HG02759 (cell line): Measurements from ENCODE around the gene HMGN2.
A peak's percentile ranks its signal among the peaks of the same experiment; 100 is the strongest.

Experiments used
- ATAC-seq: cut with Tn5 transposase; IDR thresholded peaks from one replicate; pipeline ENCODE4 v1.9.1; 2021; ENCODE audit warnings: mild to moderate bottlenecking, moderate library complexity; ENCODE audit not compliant: unreplicated experiment

Gene HMGN2

DNA sequence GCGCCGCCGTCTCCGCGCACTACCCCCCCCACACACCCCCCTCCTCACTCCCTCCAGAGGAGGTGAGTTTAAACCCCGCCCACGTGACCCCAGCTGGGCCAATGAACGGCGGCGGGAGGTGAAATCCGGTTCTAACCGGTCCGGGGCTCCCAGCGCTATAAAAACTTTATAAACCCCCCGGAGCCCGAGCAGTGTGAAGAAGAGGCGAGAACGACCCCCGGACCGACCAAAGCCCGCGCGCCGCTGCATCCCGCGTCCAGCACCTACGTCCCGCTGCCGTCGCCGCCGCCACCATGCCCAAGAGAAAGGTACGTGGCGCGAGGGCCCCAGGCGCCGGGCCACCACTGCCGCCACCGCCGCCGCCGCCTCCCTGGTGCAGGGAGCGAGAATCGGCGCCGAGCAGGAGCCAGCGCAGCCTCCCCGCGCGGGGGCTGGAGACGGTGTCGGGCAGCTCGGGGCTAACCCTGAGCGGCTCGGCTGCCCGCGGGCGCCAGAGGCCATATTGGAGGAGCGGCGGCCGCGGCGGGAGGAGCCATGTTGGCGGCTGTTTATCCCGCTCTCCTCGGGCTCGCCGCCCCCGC is at the start of gene HMGN2:
TSS of gene HMGN2 (plus strand) at position 121 of the 581 bp plus-strand sequence. CDS start at position 294, 173 bp downstream.
- ATAC-seq = peak; percentile 50

DNA sequence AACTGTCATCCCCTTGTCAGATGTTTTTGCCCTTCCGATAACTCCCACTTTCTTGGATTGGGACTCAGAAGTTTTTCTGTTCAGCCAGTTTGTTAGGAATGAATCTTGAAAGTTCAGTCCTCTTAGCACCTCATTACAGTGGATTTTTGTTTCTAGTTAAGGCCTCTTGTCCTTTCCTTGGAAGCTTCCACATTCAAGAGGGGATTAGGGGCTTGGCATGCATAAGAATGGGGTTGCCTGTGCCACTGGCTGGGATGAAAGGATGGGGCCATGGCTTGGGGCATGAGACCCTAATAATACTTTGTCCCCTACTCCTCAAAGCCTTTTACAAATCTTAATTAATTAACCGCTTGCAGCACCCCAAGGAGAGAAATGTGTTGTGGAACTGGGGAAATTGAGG is 42.5 kb upstream of the HMGN2 start:
- ATAC-seq = no peak

DNA sequence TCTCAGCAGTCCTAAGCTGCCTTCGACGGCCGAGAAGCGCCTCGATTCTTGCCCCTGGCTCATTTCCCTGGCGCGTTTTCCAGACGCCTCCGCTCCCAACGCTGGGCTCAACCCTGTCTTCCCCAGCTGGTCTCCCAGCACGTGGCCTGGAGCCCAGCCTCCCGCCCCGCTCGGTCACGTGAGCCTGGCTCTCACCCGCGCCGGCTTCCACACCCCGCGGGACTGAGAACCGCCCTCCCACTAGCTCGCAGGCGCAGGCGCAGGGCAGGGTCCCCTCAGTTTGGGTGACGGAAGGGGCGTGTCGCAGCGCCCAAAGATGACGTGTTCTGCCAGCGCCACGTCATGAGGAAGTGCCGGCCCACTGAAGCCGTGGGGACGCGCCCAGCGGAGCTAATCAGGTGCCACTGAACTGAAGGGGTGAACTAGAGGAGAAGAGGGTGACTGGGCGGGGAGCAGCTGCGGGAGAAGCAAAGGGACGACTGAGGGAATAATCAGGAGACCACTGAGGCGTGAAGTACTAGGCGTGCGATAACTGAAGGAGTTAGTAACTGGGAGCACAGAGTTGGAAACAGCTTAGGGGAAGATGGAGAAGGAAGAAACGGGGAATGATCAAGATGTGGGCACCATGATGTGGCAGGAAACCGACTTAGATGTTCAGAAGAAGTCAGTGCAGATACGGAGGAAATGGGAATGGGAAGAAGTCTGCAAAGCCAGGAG is 40.1 kb upstream of the HMGN2 start, which contains the start of gene DHDDS:
TSS of gene DHDDS (plus strand) at position 343 of the 717 bp plus-strand sequence. CDS start 625 bp downstream, outside the sequence.
- peak; percentile 98 for ATAC-seq

DNA sequence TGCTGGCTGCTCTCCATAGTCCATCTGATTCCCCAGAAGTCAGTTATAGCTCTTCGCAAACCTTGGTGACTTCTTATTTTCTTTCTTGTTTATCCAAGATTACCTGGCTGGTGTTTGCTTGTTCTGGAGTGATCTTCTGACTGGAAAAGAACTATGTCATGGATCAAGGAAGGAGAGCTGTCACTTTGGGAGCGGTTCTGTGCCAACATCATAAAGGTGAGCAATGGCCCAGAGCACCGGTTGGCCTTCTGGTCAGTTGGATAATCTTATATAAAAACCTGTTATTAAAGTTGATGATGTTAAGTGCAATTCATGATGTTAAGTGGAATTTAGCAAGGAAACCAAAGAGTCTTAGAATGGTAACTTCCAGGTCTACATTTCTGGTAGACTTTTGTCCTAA is 39.4 kb upstream of the HMGN2 start:
- no peak for ATAC-seq

DNA sequence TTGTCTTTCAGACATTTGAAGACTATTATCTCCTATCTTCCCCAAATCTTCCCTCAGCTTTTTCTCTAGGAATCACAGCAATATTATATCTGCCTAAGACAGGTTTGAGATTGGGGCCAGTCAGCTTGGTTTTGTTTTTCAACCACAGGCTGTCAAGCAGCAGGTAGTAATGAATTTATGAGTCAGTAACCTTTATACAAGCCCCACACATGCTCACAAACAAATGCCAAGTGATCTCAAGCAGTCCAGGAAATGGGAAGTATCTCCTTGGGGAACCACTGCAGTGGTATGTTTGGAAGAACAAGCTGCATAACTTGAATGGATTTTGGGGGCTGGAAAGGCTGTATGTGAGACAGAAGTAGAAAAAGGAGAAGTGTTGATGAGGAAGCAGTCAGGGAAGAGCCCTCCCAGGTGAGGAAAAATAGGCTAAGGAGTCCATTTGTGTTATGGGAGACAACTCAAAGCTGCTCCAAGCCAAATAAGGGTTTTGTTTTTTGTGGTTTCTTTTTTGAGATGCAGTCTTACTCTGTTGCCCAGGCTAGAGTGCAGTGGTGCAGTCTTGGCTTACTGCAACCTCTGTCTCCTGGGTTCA is 38.0 kb upstream of the HMGN2 start:
- no peak for ATAC-seq

DNA sequence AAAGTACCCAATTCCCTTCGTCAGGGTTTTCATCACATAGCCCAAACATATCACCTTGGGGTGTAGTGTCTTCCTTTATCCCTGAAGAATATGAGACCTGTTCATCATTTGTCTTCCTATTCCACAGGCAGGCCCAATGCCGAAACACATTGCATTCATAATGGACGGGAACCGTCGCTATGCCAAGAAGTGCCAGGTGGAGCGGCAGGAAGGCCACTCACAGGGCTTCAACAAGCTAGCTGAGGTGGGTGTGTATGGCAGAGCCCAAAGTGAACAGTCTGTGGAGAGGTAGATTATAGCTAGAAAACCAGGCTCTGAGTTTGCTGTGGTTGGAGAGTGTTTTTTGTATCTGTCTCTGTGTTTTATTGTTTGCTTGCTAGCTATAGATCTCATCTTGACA is 34.2 kb upstream of the HMGN2 start:
- no peak for ATAC-seq

DNA sequence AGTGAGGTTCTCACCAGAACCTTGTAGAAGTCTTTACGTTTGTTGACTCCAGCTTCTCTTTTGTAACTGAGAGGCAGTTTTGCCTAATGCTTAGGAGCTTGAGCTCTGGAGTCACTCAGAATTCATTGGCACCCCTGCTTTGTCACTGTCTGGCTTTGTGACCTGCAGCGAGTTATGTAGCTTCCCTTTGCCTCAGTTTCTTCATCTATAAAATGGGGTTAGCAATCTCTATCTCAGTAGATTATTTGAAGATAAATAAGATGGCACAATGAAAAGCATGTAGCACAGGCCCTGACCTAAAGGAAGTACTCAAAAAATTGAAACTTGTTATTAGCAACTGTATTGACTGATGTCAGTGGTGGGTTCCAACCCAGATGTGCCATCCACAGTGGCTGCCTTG is 32.0 kb upstream of the HMGN2 start:
- no peak for ATAC-seq

DNA sequence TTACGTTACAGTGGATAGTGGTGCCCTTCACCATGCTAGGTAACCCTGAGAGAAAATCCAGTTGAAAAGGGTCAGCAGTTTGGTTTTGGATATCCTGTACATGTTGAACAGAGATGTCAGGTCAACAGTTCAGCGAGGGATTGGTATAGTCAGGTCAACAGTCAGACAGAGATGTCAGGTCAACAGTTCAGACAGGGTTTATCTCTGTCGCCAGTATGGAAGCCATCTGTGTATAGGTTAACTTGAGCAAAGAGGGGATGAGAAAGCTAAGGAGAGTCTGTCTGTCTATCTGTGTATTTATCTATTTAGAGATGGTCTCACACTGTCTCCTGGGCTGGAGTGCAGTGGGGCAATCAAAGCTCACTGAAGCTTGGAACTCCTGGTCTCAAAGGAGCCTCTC is 22.4 kb upstream of the HMGN2 start:
- ATAC-seq = no peak

DNA sequence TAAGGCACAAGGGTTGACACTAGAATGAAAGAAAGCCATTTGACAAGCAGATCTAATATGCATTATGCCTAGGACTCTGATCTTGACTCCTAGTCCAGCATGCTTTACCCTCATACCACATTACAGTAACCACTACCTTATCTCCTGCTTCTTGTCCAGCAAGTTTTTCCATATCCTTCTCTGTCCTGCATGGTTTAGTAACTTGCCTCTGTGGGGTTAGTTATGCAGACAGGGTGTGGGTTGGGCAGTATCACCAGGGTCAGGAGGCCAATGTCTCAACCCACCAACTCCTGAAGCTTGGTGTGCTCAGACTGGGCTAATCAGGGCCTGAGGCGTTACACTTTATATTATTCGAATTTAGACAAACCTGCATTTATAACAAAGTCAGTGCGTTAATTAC is 21.3 kb upstream of the HMGN2 start:
- ATAC-seq = no peak

DNA sequence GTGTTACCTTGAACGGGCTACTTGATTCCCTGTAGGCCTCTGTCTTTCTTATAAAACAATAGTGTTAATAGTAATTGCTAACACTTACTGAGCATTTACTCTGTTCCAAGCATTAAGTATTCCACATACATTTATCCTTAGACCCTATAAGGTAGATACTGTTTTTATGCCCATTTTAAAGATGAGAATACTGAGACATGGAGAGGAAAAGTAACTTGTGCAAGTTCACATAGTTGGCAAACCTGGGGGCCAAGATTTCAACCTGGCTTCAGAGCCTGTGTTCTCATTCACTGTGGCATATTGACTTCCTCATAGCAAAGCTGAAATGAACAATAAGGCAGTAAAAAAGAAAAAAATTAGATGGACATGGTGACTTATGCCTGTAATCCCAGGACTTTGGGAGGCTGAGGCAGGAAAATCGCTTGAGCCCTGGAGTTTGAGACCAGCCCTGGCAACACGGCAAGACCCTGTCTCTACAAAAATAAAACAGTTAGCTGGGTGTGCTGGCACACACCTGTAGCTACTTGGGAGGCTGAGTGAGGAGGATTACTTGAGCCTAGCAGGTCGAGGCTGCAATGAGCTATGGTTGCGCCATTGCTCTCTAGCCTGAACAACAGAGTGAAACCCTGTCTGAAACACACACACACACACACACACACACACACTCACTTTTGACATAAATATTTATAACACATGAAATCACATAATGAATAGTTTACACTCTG is 19.6 kb upstream of the HMGN2 start:
- ATAC-seq = no peak

DNA sequence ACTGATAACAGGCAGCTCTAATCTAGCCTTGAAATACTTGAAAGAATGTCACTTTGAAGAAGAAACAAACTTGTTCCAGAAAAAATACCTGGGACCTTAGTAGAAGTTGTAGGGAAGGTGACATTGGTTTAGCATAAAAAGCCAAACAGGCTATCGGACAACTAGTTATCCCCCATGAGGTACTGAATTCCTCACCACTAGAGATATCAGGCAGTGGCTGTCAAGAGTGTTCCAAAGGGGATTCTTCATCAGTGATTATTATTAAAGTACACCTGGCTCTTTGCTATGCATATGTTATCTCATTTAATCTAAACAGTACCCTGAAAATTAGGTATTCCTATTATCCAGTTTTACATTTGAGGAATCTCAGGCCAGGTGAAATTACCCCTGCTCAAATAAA is 13.1 kb upstream of the HMGN2 start:
- ATAC-seq = no peak

DNA sequence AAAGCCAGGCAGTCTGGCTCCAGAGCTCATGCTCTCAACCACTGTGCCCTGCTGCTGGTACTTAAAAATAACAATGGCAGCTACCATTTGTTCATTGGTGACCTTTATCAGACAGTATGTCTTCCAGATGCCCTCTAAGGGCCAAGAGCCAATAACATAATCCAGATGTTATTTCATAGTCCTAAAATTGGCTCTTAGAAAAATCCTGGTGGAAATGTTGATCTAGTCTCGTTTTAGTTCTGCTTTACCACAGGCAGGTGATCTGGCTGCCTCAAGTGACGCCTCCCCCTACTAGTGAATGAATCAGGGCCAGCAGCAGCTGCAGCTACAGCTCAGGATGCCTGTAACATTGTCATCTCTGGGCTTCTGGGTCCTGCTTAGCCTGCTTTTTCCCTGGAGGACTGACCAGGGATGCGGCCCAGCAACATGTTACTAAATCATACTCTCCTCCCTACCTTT is 12.6 kb upstream of the HMGN2 start:
- no peak for ATAC-seq

DNA sequence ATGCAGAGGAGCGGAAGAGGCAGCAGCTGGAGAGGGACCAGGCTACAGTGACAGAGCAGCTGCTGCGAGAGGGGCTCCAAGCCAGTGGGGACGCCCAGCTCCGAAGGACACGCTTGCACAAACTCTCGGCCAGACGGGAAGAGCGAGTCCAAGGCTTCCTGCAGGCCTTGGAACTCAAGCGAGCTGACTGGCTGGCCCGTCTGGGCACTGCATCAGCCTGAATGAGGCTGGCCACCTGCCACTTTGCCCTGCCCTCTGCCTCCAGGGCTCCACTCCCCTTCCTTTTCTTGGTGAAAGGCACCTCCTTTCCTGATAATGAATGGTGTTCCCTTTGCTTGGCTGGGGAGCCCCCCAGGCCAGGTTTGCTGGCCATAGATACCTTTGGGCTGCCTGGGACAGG is 3.3 kb upstream of the HMGN2 start:
- no peak for ATAC-seq

DNA sequence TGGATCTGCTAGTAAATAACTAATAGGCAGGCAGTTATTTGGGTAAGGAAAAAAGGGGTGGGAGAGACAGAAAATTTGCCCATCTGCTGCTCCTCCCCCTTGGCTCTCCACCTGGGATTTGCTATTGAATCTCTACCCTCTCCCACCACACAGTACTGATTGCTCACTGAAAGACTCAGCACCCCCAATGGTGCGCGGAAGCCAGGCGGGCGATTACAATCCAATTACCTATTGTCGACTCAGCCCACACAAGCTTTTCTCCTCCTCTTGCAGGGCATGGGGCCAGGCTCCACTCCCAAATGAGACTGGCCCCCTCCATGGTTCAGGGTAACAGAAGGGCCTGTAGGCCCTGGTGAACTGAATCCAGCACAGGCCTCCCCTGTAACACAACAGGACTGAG is 2.7 kb upstream of the HMGN2 start:
- no peak for ATAC-seq

DNA sequence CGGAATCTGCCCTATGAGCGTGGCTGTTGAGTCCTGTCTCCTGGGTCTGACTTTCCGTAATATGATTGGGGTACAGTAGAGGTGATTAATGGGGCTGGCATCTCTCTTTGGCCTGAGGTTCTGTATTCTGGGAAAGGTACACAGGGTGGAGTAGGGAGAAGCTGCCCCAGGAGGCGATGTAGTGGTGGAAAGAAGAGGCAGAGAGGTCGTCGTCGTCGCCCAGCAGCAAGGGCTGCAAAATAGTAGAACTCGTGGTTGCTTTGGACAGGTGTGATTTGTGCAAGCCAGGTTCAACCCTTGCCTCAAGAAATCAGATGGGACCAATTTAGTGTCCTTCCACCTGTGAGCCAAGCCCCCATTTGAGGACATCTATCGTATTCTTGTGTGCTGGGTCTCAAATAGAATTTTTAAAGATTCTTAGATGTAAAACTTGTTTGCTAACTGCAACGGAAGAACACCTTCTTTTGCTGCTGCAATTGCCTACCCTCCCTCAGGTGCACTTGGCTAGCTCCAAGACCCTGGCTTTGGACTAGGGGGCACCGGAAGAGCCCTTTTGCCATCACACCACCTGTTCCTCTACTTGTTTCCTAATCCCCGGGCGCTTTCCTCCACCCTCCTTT is 1.3 kb upstream of the HMGN2 start:
- ATAC-seq = no peak

DNA sequence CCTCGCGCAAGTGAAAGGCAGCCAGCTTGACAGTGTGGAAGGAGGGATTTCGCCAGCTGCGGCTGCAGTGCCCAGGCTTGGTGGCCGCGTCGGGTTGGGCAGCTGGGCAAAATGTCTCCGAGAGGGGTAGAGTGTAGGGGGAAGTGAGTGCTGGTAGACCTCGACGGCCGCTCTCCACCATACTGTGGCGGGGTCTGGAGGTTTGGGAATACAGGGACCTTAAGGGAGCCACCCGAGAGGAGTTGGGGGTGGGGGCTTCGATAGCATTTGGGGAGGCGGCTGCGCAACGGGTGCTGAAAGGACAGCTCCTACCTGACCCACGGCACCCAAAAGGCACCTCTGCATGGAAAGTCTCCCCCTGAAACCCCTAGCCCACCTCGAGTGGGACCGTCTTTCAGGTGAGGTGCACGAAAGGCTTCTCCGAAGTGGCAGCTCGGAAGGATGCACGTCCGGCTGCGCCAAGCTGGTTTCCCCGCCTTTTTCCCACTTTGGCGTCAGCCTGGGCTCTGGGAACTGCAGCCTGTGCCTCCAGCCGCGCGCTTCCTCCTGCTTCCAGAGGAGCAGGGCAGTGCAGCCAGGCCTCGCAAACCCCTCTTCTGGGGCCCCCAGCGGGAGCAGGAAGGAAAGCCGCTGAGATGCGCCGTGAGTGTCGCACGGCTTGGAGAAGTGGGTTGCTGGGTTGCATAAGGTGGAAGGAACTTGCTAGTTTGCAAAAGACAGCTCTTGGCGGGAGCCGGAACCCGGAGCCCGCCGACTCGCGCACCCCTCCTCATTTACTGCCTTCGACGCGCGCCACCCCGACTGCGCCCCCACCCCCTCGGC is 531 bp upstream of the HMGN2 start:
- peak; percentile 12 for ATAC-seq

DNA sequence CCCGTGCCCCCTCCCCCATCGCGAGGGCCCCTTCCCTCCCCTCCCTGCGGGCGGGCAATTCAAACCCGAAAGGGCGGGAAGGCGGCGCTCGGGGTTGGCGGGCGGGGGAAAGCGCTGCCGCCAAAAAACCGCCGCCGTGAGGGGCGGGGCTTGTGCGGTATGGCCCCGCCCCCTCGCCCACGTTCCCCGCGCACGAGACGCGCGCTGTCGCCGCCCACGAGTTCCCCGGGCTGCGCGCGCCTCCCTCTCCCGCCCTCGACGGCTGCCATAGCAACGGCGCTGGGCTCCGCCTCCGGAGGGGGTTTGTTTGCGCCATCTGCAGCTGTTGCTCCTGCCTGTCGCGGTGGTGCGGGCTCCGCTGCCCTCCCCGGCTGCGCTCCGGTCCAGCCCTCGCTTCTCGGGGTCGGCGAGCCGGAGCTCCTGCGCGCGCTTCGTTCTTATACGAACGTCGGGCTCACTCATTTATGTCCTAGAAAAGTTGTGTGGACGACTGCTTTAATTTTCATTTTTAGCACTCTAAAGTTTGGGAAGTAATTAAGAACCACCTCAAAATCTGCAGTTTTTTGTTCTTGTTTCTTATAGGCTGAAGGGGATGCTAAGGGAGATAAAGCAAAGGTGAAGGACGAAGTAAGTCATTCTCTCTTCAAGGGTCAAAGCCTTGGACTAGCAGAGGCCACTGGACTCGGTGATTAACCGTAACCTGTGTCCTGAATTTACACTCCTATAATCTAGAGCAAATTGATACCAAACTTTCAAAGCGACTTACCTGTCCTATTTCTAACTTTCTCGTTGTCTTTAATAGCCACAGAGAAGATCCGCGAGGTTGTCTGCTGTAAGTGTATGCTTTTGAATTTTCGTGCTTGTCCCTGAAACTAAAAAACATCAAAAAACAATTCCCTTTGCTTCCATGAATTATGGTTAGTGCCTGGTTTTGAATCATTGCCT is 933 bp downstream of the HMGN2 start:
- peak; percentile 79 for ATAC-seq

DNA sequence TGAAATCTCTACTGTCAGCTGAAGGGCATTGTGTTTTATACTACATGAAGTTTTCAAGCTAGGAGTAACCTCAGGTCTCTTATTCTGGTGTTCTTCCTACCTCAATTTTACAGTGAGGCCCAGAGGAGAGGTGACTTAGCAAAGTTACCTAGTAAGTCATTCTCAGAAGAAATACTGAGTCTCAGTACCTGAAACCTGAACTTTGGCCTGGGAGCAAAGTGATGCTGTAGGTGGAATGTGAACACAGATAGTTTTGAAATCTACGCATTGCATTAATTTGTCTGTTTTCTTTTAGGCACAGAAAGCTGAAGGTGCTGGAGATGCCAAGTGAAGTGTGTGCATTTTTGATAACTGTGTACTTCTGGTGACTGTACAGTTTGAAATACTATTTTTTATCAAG is 2.6 kb downstream of the HMGN2 start:
- ATAC-seq = no peak

DNA sequence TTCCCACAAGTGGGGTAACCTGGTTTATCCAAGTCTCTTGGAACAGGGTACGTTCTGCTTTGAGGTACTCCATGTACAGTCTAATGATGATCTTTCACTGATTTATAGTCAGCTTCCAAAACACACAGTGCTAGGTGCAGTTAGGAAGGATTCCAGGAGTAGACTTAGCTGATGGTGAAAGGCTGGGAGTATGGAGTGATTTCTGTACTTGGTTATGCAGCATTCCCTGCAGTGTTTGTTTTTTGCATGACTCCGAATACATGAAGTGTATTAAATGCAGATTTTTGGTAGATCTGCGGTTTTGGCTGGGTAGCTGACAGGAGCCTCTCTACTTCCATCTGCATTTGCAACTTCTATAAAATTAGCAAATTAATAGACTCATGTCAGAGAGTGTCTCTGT is 3.7 kb downstream of the HMGN2 start:
- no peak for ATAC-seq
